ENCODE results near the gene NOP58. TPM values are rescaled to one million over a fixed set of nuclear protein-coding genes. Genes with fewer than 3 reads are reported as not detected.
A peak's percentile ranks its signal among the peaks of the same experiment; 100 is the strongest.
"Not testable (repeated sequence)": the region's sequence is repeated elsewhere in the genome, so short reads cannot be mapped to it uniquely, and the experiment has no call there.

NOP58 gene
- total RNA-seq, 4 donors from 2014 or later: 35.2 to 95.2 (median 64.5) TPM

DNA sequence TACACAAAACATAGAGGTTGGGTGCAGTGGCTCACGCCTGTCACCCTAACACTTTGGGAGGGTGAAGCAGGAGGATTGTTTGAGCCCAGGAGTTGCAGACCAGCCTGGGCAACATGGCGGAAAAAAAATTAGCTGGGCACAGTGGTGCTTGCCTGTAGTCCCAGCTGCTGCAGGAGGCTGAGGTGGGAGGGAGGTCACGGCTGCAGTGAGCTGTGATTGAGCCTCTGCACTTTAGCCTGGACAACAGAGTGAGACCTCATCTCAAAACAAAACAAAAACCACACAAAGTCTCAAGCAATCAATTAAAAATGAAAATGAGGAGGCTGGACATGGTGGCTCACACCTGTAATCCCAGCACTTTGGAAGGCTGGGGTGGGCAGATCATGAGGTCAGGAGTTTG lies 4.9 kb downstream of the NOP58 start:
- DNase-seq: no peak
- Histone ChIP-seq H3K4me1 (peaks cover 7 to 62% (median 22%) of the 10 kb centered on the region in 3 donors), H3K9me3 (no peaks in the 10 kb centered on the region), H3K4me3 (no peak overlapping the region), H3K27me3 (no peaks in the 10 kb centered on the region), H3K36me3 (peaks cover 0 to 4% (median 0%) of the 10 kb centered on the region in 3 donors), H3K27ac (no peak overlapping the region)
- 56 to 74% methylated on average over 3 of the region's 3 CpGs for WGBS, 2 donors
- TF ChIP-seq POLR2A (IDR thresholded peaks at IDR 0.05) (no peak), CTCF (IDR thresholded peaks at IDR 0.05) (no peak)
- intact Hi-C loops (cut with DNase I): no loop called here

GRCh38 chr2:202276078-202276720 lies 10.6 kb downstream of the NOP58 start:
- H3K4me3 ChIP-seq; H3K9me3 ChIP-seq; DNase-seq; H3K27me3 ChIP-seq; intact Hi-C loops (cut with DNase I): not testable (repeated sequence)
- Histone ChIP-seq H3K27ac (peak overlapping the region in 3 of 4 donors; percentile 4 to 64 (median 27)), H3K36me3 (peaks cover 7 to 53% (median 12%) of the 10 kb centered on the region in 3 donors), H3K4me1 (peaks cover 0 to 46% (median 9%) of the 10 kb centered on the region in 3 donors)
- WGBS, 2 donors: 25 to 43% methylated on average over 10 of the region's 11 CpGs

DNA sequence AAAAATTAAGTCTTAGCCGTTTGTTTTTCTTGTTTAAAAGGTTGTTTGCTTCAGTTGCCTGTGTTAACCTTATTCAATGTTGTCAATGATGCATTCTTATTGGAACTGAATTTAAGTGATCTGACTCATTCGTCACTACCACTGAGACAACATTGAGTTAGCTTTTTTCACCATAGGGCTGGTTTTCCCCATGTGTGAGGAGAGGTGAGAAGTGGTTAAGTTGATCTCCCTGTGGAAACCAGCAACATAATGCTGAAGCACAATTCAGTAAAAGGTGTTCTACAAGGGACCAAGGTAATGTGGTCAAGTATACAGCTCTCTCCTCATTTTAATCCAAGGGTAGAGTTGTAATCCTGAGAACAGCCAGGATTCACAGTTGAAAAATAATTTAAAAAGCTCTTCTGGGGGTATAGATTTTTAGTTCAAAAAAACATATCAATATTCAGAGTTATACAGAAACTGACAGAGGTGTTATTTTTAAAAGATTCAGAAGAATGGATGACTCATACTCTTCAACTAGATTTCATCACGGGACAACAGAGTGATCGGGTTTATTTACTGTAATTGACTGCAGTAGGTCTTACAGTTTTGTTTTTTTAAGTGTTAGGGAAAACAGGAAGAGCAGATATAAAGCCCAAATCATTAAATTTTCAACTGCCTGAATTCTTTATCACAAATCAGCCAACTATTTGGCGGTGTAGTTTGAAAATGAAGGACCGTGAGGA lies 12.6 kb downstream of the NOP58 start:
- DNase-seq: no peak
- Histone ChIP-seq H3K27ac (peak overlapping the region; percentile 35 to 51 (median 42)), H3K36me3 (peaks cover 17 to 73% (median 24%) of the 10 kb centered on the region in 3 donors), H3K27me3 (no peaks in the 10 kb centered on the region), H3K4me1 (peaks cover 0 to 34% (median 9%) of the 10 kb centered on the region in 3 donors), H3K4me3 (no peak overlapping the region), H3K9me3 (no peaks in the 10 kb centered on the region)
- intact Hi-C loops (cut with DNase I): no loop called here
- TF ChIP-seq POLR2A (IDR thresholded peaks at IDR 0.05) (no peak), CTCF (IDR thresholded peaks at IDR 0.05) (no peak)
- 37 to 40% methylated on average over 6 of the region's 6 CpGs for WGBS, 2 donors

- Histone ChIP-seq H3K27me3 (no peaks in the 10 kb centered on the region), H3K4me3 (no peak overlapping the region), H3K36me3 (peaks cover 23 to 80% (median 29%) of the 10 kb centered on the region in 3 donors), H3K4me1 (peaks cover 0 to 34% (median 9%) of the 10 kb centered on the region in 3 donors), H3K27ac (peak overlapping the region in 2 of 4 donors; percentile 35 to 42), H3K9me3 (no peaks in the 10 kb centered on the region)
- peak in 5 of 6 experiments; percentile 13 to 44 (median 33) for TF ChIP-seq CTCF (IDR thresholded peaks at IDR 0.05)
- no peak for TF ChIP-seq POLR2A (IDR thresholded peaks at IDR 0.05)
- intact Hi-C loops (cut with DNase I): no loop called here
- DNase-seq: no peak
- WGBS, 2 donors: 29 to 30% methylated on average over 1 of the region's 1 CpG
These were observed 13.4 kb downstream of the NOP58 start for GRCh38 chr2:202278944-202279343.

DNA sequence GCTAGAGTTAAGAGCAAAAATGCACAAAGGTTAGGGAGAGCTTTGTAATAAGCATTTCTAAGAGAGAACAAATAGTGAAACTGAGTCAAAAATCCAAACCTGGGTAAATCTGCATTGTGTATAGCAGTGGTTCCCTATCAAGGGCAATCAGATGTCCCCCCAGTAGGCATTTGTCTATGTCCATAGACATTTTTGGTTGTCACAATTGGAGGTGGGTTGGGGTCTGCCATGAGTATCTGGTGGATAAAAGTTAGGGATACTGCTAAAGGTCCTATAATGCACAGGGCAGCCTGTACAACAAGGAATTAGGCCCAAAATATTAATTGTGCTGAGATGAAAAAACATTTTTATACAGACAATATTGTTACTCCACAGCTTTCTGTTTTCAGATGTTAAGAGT lies 21.0 kb downstream of the NOP58 start:
- no peak overlapping the region for H3K4me3 ChIP-seq
- H3K9me3 ChIP-seq: no peaks in the 10 kb centered on the region
- no peak for TF ChIP-seq CTCF (IDR thresholded peaks at IDR 0.05)
- DNase-seq: no peak
- H3K27ac ChIP-seq: no peak overlapping the region
- peaks cover 25 to 100% (median 46%) of the 10 kb centered on the region in 3 donors for H3K36me3 ChIP-seq
- H3K4me1 ChIP-seq: no peaks in the 10 kb centered on the region
- intact Hi-C loops (cut with DNase I): no loop called here
- no peaks in the 10 kb centered on the region for H3K27me3 ChIP-seq

Measured in esophagus squamous epithelium (tissue), 5 donors.